HG03135 (cell line): ENCODE measurements around the gene SLC35F6.
"Not testable (repeated sequence)": the region's sequence is repeated elsewhere in the genome, so short reads cannot be mapped to it uniquely, and the experiment has no call there.

ENCODE experiments used
- ATAC-seq: cut with Tn5 transposase; IDR thresholded peaks from one replicate; pipeline ENCODE4 v1.9.1; 2021; ENCODE audit warnings: mild to moderate bottlenecking, moderate library complexity; ENCODE audit not compliant: unreplicated experiment

The SLC35F6 gene

DNA sequence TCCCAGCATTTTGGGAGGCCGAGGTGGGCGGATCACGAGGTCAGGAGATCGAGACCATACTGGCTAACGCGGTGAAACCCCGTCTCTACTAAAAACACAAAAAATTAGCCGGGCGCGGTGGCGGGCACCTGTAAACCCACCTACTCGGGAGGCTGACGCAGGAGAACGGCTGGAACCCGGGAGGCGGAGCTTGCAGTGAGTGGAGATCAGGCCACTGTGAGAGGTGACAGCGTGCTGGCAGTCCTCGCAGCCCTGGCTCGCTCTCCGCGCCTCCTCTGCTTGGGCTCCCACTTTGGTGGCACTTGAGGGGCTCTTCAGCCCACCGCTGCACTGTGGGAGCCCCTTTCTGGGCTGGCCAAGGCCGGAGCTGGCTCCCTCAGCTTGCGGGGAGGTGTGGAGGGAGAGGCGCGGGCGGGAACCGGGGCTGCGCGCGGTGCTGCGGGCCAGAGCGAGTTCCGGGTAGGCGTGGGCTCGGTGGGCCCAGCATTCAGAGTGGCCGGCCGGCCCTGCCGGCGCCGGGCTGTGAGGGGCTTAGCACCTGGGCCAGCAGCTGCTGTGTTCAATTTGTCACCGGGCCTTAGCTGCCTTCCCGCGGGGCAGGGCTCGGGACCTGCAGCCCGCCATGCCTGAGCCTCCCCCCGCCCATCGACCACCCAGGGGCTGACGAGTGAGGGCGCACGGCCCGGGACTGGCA is 50.1 kb downstream of the SLC35F6 start:
- ATAC-seq: not testable (repeated sequence)

DNA sequence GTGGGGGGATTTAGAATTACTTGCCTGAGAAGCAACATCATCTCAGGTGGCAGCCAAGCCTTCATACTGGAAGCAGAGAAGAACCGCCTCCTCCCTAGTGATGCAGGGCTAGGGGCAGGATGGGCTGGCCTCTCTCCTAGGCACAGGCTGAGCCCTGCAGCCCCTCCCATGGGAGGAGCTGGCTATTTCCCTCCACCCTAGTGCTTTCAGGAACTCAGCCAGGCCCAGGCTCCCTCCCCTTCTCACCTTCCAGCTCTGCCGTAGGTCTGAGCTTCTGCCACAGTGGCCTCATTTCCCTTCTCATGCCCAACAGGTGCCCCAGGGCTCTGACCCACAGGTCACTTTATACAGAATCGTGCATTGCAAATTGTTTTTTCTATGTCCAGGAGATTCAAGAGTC is 52.8 kb downstream of the SLC35F6 start:
- no peak for ATAC-seq

DNA sequence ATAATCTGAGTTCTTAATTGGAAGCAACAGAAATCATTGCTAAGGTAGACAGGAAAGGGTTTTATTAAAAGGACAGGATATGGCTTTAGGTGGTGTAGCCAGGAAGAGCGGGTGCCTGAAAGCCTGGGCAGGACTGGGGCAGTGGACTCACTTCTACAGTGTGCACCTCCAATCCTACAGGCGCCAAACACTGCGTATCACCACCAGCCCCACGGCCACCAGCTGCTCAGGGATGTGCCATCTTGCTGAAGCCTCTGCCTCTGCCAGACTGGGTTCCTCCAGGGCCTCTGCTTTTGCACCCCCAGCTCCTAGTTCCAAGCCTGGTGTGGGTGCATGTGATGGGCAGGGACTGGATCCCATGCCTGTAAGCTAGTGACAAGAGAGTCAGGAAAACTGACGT is 54.2 kb downstream of the SLC35F6 start:
- ATAC-seq: no peak

DNA sequence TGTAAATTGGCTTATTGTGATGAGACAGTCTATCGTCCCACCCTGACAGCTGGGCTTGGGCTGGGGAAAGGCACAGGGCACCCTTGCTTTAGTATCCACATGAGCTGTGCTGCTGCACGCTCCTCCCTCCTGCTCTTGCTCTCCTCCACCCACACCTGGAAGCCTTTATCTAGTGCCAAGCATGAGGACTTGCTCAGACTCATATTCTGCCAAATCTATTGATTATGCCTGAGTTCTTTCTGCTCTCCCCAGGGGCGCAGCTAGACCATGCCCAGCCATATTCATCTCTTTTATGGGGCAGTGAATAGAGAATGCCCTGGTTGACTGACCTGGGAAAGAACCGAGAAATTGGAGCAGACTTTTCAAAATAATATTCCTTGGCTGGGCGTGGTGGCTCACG is 54.9 kb downstream of the SLC35F6 start:
- no peak for ATAC-seq

DNA sequence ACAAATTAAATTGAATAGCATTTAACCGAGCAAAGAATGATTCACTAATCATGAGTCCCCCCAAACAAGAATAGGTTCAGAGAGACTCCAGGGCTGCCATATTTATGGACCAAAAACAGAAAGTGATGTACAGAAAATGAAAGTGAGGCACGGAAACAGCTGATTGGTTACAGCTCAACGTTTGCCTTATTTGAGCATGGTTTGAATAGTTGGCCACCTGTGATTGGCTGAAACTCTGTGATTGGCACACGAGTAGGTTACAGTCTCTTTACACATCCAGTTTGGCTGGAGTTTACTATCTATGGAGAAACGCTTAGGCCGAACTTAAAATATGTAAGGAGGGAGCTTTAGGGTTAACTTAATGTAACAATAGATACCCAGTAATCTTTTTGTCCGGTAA is 56.8 kb downstream of the SLC35F6 start:
- no peak for ATAC-seq

DNA sequence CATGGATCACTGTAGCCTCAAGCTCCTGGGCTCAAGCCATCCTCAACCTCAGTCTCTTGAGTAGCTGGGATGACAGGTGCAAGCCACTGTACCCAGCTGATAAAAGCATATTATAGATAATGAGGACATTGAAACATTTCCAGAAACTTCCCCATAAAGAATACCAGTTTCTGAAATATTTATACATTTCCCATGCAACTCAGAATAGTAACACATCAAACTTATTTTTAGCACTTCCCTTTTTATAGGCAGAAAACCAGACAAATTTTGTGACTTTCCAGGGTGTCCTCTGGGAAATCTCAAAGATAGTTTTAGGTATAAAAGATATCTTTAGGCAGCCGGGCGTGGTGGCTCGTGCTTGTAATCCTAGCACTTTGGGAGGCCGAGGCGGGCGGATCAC is 58.8 kb downstream of the SLC35F6 start:
- ATAC-seq: no peak
